ENCODE measurements around the gene SHISA6.

The SHISA6 gene

DNA sequence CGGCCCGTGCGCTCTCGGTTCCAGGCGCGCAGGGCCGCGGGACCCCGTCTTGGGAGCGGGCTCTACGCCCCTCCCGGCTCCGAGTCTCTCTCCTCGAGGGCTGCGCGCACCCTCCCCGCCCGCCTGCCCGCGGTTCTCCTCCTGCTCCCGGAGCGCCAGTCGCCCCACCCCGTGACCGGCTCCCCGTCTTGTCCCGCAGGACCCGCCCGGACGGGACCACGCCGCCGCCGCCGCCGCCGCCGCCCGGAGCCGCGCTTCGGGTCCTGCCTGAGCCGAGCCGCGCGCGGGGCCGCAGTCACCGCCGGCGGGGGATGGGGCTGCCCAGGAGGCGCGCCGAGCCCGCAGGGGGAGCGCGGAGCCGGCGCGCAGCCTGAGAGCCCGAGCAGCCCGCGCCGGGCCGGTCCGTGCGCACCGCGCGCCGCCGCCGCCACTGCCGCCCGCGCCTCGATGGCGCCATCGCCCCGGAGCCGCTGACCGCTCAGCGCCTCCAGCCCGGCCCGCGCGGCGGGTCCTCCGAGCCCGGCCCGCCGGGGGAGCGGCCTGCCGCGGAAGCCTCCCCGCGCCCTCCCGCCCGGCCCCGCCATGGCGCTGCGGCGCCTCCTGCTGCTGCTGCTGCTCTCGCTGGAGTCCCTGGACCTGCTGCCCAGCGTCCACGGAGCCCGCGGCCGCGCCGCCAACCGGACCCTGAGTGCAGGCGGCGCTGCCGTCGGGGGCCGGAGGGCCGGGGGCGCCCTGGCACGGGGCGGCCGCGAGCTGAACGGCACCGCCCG is at the start of gene SHISA6:
TSS of gene SHISA6 (plus strand) at position 373 of the 770 bp plus-strand sequence.
- DNase-seq, result no peak

DNA sequence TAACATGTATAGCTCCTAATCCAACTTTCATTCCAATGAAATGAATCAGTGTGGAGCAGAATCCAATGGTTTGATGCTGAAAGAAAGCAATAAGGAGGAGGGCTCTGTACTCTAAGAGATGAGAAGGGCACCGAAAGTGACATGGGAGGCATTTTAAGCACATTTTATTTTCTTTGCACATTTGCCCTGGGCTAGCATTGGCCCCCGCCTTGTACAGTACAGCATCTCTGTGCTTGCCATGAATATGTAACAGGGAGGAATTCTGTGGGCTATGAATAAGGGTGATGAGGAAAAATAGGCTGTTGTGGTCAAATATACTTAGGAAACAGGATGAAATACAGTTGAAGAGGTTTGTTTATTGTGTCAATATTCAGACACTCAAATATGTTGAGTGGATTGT is 45.2 kb upstream of the SHISA6 start:
- DNase-seq, result no peak

DNA sequence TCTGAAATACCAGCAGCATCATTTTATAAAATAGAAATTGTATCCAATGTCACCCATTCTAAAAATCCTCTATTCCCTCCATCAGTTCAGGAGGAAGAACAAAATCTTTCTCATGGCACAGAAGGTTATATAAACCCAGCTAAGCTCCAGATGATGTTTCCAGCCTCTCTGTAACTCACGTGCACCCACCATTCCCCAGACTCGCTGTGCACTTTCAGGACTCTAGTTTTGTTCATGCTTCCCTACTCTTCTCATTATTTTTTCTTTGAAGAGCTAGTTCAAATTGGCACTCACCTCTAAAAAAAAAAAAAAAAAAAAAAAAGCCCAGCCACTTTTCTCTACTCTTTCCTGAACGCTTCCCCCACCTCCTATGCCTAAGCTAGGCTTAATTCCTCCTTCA is 36.0 kb upstream of the SHISA6 start:
- DNase-seq, result no peak

DNA sequence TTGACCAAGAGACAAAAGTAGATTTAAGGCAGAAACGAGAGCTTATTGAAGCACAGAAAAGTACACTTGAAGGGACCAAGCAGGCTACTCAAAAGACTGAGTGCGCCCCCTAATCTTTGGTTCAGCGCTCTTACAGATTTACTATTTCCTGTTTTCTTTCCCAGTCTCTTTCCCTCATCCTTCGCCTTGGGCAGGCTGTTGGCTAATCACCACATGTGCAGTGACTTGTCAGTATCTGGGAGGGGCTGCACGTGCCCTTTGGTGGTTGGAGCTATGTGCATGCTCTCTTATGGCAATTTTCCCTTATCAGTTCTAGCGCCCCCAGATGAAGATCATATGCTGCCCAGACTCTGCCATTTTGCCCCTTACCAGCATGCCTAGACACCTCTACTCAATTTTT is 35.4 kb upstream of the SHISA6 start:
- DNase-seq, result no peak

DNA sequence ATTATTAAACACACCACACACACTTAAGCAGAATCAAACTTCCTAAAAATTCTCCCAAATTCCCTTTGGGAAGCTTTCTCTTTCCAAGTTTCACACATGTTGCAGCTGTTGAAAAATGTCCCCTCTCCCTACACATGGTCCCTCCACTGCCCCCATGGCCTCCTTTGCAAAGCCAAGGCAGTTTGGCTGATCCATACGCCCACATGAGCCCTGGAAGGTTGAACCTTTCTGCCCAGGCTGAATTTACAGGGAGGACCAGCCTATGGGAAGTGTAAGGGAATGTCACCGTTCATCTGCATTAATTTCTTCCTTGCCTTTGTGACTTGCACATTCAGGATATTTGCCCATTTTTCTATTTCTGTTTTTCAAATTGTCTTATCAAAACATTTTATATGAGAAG is 31.1 kb upstream of the SHISA6 start:
- no peak for DNase-seq

DNA sequence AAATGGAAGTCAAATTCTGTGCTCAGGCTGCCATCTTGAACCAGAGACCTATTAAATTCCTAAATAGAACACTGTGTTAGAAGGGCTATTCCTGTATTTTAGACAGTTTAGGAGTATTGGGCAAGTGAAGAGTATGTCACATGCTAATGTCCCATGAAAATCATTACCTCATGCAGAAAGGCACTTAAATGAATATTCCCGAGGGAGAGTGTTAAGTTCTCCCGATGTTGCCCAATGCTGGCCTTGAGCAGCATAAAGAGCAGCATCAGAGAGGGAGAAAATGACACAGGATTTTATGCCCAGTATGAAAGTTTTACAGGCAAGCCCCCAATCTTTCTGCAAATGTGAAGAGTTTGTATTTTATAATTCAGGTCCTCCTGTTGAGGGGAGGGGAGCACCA is 28.2 kb upstream of the SHISA6 start:
- no peak for DNase-seq

DNA sequence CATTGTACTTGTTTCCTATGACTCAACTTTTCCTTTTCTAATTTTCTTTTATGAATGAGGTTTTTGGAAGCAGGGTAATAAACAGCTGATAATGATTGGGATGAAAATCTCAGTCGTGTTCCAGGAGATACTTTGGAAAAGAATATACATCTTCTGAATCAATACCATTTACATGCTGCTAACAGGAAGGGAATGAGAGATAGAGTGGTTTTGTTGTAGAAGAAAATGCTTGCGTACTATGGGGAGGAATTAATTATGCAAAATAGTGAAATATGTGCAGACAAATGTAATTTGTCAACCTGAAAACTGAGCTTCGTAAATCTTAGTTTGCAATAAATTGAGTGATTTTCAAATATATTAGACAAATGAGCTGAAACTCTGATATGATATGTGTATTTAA is 24.0 kb upstream of the SHISA6 start:
- no peak for DNase-seq

DNA sequence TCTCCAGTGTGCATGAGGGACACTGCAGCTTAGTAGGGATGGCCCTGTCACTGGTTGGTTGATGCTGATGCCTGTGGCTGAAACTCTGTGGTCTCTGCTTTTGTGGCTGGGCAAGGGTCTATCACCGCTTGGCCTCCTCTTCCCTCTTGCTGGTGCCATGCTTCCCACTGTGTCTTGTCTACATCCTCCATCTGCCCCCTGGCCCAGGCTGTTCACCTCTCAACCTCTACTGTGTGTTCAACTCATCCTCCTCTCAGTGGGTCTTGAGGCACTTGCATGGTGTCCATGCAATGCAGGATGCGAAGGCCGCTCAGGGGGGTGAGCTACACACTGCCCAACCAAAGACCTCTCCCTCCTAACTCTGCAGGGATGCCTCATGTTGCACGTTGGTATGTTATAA is 19.8 kb upstream of the SHISA6 start:
- DNase-seq, result no peak

DNA sequence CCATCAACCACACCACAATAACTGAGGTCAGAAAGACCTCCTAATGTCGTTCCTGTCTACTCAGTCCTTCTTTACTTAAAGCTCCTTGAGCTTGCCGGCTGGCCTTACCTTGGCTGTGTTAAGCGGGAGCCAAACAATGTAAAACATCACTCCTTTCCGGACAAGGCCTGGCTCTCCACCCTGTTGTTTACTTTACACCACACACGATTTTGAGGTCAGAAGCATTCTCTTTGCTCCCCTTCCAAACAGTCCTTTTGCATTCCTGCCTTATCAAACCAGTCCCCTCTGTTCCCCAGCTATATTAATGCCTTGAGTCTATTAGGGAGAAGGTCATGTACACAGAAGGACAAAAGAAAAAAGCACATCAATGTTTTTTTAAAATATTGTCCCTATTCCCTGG is 19.3 kb upstream of the SHISA6 start:
- DNase-seq, result no peak

DNA sequence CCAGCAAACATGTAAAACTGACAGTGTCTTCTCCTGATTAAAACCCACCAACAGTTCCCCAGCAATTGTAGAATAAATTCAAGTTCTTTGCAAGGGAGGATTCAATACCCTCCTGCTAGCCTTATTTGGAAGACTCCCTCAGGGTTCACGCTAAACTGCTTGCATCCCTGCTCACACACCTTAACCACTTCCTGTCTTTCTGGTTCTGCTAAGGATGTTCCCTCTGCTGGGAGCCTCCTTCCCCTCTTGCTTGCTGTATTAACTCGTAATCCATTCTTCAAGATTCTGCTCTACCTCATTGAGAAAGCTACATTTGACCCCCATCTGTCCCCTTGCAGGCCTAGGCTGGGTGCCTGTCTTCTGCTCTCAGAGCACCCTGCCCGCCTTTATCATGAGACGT is 2.3 kb upstream of the SHISA6 start:
- no peak for DNase-seq

DNA sequence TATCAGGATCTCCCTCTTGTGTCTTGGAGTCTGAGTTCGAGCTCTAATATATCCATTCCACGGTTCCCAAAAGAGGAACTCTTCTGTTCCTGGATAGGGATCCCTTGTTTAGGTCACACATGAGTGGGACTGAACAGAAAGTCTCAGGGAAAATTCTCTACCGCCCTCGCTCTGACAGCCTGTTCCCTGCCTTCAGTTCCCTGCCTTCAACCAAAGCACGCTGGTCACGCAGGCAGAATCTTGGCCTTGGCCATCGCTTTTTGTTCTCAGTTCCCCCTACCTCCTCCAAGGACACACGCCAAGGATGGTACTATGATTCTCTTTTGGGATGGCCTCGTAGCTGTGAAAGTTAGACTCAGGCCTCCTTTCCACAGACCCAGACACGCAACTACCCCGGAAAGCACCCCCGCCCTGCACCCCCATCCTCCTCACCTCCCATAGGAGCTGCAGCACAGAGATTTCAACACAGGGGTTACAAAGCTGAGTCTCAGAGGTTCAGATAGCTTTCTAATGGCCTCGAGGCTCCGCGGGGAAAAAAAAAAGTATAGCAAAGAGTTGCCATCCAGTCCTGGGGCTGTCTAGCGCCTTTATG is 1.5 kb upstream of the SHISA6 start:
- no peak for DNase-seq

DNA sequence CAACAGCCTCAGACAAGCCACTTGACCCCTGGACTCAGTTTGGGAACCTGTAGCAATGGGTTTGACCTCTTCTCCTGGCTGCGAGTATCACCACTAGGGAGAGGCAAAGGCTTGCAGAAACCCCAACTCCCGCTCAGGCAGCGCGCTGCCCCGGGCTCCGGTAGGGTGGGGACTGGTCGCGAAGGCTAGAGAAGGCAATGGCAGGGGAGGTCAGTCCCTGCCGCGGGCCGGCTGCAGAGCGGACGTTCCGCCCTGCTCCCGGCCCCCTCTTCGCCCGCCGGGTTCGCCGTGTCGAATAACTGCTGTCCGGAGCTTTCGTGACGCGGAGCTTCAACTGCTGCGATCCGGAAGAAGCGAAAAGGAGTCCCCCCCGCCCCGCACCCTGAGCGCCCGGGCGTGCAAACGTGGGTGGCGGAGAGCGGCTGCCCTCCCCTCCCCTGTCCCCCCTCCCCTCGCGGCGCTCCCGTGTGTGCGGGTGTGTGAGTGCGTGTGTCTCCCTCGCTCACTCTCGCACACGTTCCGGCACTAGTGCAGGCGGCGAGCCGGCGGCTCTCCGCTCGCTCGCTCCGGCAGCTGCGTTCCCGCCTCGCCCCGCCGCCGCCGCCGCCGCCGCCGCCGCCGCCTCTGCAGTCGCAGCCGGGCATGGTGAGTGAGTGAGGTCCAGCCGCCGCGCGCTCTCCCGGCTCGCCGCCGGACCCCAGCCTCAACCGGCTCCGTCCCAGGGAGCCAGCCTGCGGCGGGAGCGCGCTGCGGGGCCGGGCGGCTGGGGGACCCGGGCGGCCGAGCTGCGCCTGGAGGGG is 772 bp upstream of the SHISA6 start:
- DNase-seq, result no peak

DNA sequence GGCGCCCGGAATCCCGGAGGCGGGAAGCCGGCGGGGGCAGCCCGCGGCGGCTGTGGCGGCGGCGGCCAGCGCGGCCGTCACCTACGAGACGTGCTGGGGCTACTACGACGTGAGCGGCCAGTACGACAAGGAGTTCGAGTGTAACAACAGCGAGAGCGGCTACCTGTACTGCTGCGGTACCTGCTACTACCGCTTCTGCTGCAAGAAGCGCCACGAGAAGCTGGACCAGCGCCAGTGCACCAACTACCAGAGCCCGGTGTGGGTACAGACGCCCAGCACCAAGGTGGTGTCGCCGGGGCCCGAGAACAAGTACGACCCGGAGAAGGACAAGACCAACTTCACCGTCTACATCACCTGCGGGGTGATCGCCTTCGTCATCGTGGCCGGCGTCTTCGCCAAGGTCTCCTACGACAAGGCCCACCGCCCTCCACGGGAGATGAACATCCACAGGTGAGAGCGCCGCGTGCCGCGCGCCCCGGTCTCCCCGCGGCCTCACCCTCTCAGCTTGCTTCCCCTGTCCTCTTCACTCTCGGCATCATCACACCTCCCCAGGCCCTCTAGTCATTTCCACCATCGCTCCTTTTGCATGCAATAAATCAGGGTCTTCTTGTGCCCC is 706 bp downstream of the SHISA6 start:
- no peak for DNase-seq

DNA sequence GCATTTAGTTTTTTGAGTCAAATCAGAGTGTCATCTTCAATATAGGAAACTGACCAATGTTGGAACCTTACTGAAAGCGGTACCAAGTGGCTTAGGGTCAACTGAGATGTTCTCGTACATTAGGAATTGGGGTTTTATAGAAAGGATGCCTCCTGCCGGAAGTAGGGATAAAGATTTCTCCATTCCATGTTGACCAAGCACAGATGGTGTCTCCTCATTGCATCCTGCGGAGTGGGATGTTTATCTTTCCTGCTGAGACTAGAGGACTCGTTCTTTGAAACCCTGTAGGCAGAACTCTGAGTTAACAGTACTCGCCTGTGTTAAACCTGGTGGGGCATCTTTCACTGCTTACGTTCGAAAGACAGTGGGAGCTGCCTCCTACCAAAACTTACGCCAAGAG is 1.4 kb downstream of the SHISA6 start:
- DNase-seq, result no peak

DNA sequence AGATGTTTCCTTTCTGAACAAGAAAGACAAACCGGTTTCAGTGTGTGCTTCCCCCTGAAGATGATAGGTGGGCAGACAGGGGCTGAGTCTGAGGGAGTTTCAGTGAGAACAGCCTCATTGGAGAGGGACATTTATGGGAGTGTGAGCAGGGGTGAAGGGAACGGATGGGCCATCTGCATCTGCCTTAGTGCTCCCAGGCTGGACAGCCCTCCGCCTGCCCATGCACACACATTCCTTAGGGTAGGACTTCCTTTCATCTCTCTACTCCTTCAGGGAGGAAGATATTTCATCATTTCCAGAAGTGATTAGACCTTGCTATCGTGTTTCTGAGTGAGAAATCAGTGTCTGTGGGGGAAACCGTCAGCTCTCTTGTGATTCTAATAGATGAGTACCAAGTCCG is 3.8 kb downstream of the SHISA6 start:
- no peak for DNase-seq

DNA sequence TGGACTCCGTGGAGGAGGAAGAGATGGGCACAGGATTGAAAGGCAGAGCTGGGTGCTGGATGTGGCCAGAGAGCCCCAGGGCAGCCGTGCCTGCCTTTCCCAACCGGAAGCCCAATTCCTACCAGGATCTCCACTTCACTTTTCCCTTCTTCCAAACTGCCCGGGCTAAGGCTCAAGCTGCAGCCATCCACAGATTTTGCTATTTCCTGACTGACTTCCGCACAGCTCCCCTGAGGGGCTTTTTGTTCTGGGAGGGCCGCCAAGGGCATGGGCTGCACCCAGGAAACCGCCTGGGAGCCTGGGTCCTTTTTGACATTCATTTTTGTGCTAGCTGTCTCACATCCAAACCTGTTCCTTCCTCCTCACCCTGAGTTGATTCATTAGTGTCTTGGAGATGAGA is 4.2 kb downstream of the SHISA6 start:
- DNase-seq, result no peak

DNA sequence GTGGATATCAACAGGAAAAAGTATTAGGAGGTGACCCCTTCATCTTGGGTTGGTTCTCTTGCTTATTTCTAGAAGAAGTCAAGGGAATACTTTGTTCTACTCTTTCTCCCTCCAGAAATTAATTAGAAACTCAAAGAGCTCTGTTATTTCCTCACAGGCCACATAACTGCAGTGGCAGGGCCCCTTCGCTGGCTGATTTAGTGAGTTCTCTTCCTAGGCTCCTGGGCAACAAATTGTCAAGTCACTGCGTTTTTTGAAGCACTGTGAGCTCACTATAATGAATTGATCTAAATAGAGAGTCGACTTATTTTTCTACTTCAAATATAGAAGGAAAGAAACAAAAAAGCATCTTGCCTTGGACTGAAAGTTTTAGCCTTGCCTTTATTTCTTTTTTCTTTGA is 4.8 kb downstream of the SHISA6 start:
- DNase-seq, result no peak

DNA sequence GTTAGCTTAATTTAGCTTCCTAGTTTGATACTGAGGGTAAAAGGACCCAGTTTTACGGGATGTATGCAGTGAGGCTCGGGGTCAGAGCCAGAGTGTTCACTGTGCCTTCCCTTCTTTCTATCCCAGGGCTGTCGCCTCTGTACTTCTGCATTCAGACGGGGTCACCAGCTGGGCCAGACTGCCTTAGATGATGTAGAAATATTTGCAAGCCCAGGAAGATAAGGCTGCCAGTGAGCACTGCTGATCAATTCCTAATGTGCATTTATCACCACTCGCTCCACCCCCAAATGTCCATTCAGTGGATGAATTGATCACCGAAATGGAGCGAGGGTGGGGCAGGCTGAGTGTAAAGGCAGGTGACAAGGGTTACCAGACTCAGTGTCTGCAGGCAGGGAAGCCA is 9.1 kb downstream of the SHISA6 start:
- no peak for DNase-seq

DNA sequence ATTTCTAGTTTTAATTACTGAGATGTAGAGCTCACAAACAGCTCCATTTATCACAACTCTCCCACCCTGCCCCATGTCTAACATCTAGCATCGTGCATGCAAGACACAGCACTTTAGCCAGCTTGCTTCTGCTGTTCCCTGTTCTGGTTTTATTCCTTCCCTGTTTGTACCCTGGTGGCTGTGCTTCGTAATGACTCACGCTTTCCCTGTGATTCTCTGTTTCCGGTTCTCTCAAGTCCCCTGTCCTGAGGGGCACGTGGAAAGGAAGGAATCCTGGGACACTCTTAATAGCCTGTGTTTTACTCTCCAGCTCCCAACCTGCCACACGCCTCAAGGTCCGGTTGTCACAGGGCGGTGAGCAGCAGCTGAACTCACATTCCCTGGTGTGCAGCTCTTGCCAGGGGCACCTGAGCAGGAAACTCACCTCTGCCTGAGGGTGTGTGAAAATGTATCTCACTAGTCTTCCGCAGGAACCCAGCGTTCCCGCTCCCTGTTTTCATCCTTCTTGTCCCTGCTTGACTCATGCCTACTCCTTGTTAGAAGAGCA is 10.6 kb downstream of the SHISA6 start:
- DNase-seq, result no peak

DNA sequence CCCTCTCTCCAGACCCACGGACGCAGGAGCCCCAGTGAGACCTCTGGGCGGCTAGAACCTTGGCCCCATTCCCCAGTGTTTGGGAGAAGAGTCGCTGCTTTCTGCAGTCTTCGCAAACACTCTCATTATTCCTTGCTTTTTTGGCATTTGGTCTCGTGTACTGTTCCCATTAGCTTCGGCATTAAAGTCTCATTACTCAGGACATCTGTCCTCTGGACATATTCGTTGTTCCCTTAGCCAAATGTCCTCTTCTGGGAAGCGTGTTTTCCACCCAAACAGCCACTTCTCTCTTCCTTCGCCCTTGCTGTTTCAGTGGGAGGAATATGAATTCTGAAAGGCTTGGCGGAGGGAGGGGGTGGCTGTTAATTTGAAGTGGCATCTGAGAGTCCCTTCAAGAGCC is 11.1 kb downstream of the SHISA6 start:
- no peak for DNase-seq

DNA sequence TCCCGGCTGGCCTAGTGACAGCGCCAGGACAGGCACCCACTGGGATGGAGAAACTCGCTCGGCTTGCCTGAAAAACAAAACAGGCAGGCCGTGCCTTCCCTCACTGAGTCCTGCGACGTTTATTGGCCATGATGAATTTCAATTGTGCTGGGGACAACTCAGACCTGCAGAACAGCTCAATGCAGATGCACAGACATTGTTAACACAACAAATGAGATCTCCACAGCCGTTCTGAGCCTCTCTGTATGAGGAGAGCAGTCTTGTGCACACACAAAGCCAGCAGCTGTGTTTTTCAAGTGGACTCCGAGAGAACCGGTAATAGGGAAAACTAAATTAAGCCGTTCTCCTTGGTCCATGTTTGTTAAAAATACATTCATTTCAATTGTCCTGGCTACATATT is 15.9 kb downstream of the SHISA6 start:
- no peak for DNase-seq

DNA sequence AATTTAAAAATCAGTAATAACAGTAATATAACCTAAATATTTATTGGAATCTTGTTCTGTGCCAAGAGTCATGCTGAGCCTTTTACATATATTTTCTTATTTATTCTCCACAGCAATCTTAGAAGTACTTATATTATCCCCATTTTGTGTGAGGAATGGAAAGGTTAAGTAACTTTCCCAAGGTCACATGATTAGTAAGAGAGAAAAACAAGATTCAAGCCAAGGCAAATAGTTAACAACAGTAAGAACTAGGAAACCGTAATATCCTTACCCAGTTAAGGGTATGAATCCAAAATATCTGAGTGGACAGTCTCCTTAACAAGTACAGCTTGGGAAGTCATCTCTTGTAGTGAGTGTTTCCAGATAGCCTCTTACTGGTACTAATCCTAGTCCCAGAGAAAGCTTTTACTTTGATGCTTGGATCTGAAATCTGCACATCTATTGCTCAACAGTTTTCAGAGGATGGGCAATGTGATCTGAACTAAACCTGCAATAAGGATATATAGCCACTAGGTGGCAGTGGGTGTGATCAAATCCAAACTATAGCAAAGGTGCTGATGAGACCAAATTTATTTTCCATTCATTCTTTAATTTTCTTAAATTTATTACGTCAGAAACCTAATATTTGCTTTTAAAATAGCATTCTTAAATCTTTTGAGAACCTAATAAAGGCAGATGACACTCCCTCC is 23.3 kb downstream of the SHISA6 start:
- DNase-seq, result no peak

Data from RPMI8226 (cell line).